Kidney epithelial cell (primary cell): ENCODE data around the gene ZNF750. TPM values are rescaled to one million over a fixed set of nuclear protein-coding genes. Genes with fewer than 3 reads are reported as not detected.

Source experiments
- DNase-seq: peaks from one replicate; pipeline ENCODE4 v3.0.0-alpha.2; 2010; ENCODE audit warnings: low read depth
- H3K27me3 ChIP-seq: 2 replicates; pipeline ENCODE4 v1.6.0; 2011; ENCODE audit warnings: low read length; ENCODE audit not compliant: control insufficient read depth, insufficient read depth
- H3K36me3 ChIP-seq: 2 replicates; pipeline ENCODE4 v1.5.1; 2011; ENCODE audit warnings: low read length; ENCODE audit not compliant: control insufficient read depth, insufficient read depth
- H3K4me3 ChIP-seq: 2 replicates; pipeline ENCODE4 v1.5.1; 2011; ENCODE audit warnings: low read depth, mild to moderate bottlenecking, control low read depth, low read length
- total RNA-seq: library from RNA; depleted of rRNA; stranded (reverse); fragments of >200 nt; gene quantifications from 2 replicates; pipeline ENCODE4 v1.2.3, GENCODE V29; 2015
- TF ChIP-seq, protein P1 (sequence below): IDR thresholded peaks from 2 replicates; pipeline ENCODE4 v1.5.1; 2011; ENCODE audit warnings: mild to moderate bottlenecking, moderate library complexity, low read length, control low read depth, inconsistent platforms; ENCODE audit not compliant: insufficient read depth, poor library complexity, severe bottlenecking

ZNF750 gene
- total RNA-seq, 1 donor from 2014 or later = 0.84 TPM

DNA sequence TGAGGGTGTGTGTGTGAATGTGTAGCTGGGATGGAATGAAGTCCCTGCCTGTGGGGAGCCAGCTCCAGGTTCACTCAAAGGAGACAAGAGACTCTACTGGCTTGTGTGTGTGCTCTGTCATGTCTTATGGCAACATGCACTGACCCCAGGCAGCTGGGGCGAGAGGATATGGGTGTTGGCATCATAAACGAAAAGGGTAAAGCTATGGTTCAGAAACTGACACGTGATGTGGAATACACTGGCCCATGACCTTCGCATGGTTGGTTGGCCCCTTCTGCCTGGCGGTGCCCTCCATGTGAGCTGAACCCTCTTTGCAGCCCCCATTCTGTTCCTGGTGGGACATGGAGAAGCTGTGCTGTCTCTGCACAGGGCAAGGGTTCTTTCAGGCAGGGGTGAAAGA is 21.9 kb downstream of the ZNF750 start:
- TF ChIP-seq, protein P1, sequence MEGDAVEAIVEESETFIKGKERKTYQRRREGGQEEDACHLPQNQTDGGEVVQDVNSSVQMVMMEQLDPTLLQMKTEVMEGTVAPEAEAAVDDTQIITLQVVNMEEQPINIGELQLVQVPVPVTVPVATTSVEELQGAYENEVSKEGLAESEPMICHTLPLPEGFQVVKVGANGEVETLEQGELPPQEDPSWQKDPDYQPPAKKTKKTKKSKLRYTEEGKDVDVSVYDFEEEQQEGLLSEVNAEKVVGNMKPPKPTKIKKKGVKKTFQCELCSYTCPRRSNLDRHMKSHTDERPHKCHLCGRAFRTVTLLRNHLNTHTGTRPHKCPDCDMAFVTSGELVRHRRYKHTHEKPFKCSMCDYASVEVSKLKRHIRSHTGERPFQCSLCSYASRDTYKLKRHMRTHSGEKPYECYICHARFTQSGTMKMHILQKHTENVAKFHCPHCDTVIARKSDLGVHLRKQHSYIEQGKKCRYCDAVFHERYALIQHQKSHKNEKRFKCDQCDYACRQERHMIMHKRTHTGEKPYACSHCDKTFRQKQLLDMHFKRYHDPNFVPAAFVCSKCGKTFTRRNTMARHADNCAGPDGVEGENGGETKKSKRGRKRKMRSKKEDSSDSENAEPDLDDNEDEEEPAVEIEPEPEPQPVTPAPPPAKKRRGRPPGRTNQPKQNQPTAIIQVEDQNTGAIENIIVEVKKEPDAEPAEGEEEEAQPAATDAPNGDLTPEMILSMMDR = no peak
- no peak for DNase-seq
- Histone ChIP-seq H3K27me3 (no peaks in the 10 kb centered on the region), H3K4me3 (no peak overlapping the region), H3K36me3 (peaks cover 2% of the 10 kb centered on the region)

DNA sequence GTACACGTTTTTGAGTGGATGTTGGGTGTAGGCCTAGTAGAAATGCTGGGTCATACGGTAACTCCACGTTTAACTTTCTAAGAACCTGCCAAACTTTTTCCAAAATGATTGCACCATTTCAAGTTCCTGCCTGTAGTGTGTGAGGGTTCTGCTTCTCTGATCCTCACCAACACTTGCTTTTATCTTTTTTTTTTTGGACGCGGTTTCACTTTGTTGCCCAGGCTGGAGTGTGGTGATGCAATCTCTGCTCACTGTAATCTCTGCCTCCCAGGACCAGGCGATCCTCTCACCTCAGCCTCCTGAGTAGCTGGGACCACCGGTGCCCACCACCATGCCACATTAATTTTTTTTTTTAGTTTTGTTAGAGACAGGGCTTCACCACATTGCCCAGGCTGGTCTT is 23.5 kb downstream of the ZNF750 start:
- TF ChIP-seq, protein P1 = no peak
- Histone ChIP-seq H3K27me3 (no peaks in the 10 kb centered on the region), H3K36me3 (peaks cover 2% of the 10 kb centered on the region), H3K4me3 (no peak overlapping the region)
- DNase-seq = no peak

DNA sequence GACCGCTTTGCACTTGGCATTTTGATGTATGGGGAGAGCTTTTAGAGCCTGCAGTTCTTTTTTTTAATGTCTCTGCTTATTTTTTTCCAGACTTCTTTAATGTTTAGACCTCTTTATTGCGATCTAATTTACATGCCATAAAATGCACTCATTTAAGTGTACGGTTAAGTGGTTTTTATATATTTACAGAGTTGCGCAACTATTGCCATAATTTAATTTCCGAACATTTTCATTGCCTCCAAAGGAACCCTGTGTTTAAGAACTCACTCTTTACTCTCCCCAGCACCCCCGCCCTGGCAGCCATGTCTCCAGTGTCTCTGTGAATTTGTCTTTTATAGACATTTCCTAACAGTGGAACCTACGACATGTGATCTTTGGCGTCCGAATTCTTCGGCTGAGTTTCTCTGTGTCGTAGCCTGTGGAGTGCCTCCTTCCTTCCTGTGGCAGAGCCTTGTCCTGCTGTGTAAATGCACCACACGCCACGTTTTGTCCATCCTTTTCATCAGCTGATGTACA is 24.0 kb downstream of the ZNF750 start:
- no peaks in the 10 kb centered on the region for H3K27me3 ChIP-seq
- TF ChIP-seq, protein P1 = no peak
- no peak overlapping the region for H3K4me3 ChIP-seq
- peaks cover 2% of the 10 kb centered on the region for H3K36me3 ChIP-seq
- no peak for DNase-seq

GRCh38 chr17:82815354-82815753 is 24.5 kb downstream of the ZNF750 start:
- peaks cover 2% of the 10 kb centered on the region for H3K36me3 ChIP-seq
- DNase-seq = no peak
- TF ChIP-seq, protein P1 = no peak
- no peaks in the 10 kb centered on the region for H3K27me3 ChIP-seq
- no peak overlapping the region for H3K4me3 ChIP-seq

GRCh38 chr17:82814834-82815233 is 25.0 kb downstream of the ZNF750 start:
- TF ChIP-seq, protein P1 = no peak
- Histone ChIP-seq H3K4me3 (no peak overlapping the region), H3K27me3 (no peaks in the 10 kb centered on the region), H3K36me3 (peaks cover 2% of the 10 kb centered on the region)
- no peak for DNase-seq
